ENCODE data around the gene PROZ. TPM values are rescaled to one million over a fixed set of nuclear protein-coding genes. Genes with fewer than 3 reads are reported as not detected.

Gene PROZ
- total RNA-seq, 1 donor from 2014 or later, result not detected

DNA sequence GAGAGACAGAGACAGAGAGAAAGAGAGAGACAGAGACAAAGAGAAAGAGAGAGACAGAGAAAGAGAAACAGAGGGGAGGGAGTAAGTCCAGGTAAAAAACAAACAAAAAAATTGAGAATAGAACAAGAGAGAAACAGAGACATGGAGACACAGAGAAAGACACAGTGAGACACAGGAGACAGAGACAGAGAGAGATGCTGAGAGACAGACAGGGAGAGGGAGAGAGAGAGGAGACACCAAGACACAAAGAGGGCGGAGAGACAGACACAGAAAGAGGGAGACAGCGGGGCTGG, 5.8 kb upstream of the PROZ start:
- Mint-ChIP-seq H3K9me3 (ENCODE audit: unreplicated experiment) (peaks cover 8% of the 10 kb centered on the region), H3K36me3 (ENCODE audit: low read depth, unreplicated experiment) (peaks cover 4% of the 10 kb centered on the region), H3K27me3 (ENCODE audit: low read depth, unreplicated experiment) (peaks cover 24% of the 10 kb centered on the region), H3K4me3 (ENCODE audit: unreplicated experiment) (peak overlapping the region; percentile 64), H3K27ac (ENCODE audit: unreplicated experiment) (peak overlapping the region; percentile 4), H3K4me1 (ENCODE audit: low read depth, unreplicated experiment) (peaks cover 11% of the 10 kb centered on the region)
- Histone ChIP-seq H3K9ac (ENCODE audit: low read length) (peak overlapping the region; percentile 77), H3K27me3 (ENCODE audit: insufficient read depth, low read length) (no peaks in the 10 kb centered on the region), H4K20me1 (ENCODE audit: insufficient read depth, low read length) (no peaks in the 10 kb centered on the region), H2AFZ (ENCODE audit: low read depth, low read length) (peak overlapping the region; percentile 90), H3K4me3 (ENCODE audit: insufficient read depth, low read depth, low read length) (peak overlapping the region; percentile 39), H3K27ac (ENCODE audit: low read depth, low read length) (no peak overlapping the region), H3K4me1 (ENCODE audit: insufficient read depth, low read length) (peaks cover 10% of the 10 kb centered on the region), H3K4me2 (ENCODE audit: low read length) (peak overlapping the region; percentile 89), H3K9me3 (ENCODE audit: insufficient read depth, low read depth, low read length) (no peaks in the 10 kb centered on the region), H3K79me2 (ENCODE audit: insufficient read depth, low read length) (no peaks in the 10 kb centered on the region), H3K36me3 (ENCODE audit: insufficient read depth, low read length) (no peaks in the 10 kb centered on the region)
- FAIRE-seq (no peak), DNase-seq (ENCODE audit: low read depth) (no peak)
- TF ChIP-seq CTCF (IDR thresholded peaks at IDR 0.05; ENCODE audit: insufficient read depth, low read depth, low read length), result no peak
- TF ChIP-seq EZH2 (IDR thresholded peaks at IDR 0.05; ENCODE audit: insufficient read depth, low read length), result no peak

DNA sequence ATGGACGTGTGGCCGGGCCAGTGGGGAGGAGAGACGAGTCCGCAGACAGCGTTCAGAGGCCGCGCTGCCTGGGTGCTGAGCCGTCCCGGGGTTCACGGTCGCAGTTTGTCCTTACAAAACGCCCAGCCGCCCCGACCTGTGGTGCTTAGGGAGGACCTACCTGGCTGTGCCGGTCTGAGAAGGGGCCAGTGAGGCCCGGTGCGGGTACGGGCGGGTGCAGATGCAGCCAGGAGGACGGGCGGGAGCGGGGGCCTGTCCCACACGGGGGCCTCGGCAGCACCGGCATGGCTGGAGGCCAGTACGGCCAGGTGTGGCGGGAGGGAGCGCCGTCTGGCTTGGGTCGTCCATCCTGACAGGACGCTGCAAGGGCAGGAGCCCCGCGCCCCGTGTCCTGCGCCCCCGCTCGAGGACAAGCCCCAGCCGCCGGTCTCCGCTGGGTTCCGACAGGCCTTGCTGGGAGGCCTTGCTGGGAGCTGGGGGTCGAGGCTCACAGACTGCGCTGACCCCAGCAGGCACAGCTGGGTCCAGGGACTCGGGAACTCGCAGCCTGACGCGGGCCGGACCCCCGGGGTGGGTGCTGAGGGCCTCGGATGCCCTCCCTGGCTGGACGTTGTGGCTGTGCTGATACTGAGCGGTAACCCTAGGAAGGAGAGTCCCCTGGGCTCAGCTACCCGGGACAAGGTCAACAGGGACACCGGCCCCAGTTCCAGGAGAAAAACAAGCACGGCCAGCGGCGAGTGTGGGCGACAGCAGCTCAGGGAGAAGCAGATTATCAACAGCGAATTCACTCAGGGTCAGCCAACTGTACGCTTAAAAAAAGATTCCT, 5.3 kb upstream of the PROZ start:
- H4K20me1 ChIP-seq (ENCODE audit: insufficient read depth, low read length), result no peaks in the 10 kb centered on the region
- H2AFZ ChIP-seq (ENCODE audit: low read depth, low read length), result peak overlapping the region; percentile 90
- Mint-ChIP-seq H3K36me3 (ENCODE audit: low read depth, unreplicated experiment) (peaks cover 4% of the 10 kb centered on the region), H3K27me3 (ENCODE audit: low read depth, unreplicated experiment) (peaks cover 22% of the 10 kb centered on the region), H3K4me1 (ENCODE audit: low read depth, unreplicated experiment) (peaks cover 11% of the 10 kb centered on the region), H3K4me3 (ENCODE audit: unreplicated experiment) (peak overlapping the region; percentile 71), H3K27ac (ENCODE audit: unreplicated experiment) (peak overlapping the region; percentile 50), H3K9me3 (ENCODE audit: unreplicated experiment) (peaks cover 8% of the 10 kb centered on the region)
- H3K9ac ChIP-seq (ENCODE audit: low read length), result peak overlapping the region; percentile 77
- peak overlapping the region; percentile 39 for H3K4me3 ChIP-seq (ENCODE audit: insufficient read depth, low read depth, low read length)
- H3K27me3 ChIP-seq (ENCODE audit: insufficient read depth, low read length), result no peaks in the 10 kb centered on the region
- DNase-seq (ENCODE audit: low read depth) (peak; percentile 22), FAIRE-seq (no peak)
- H3K79me2 ChIP-seq (ENCODE audit: insufficient read depth, low read length), result no peaks in the 10 kb centered on the region
- H3K4me2 ChIP-seq (ENCODE audit: low read length), result peak overlapping the region; percentile 89
- TF ChIP-seq CTCF (IDR thresholded peaks at IDR 0.05; ENCODE audit: insufficient read depth, low read depth, low read length) (no peak), EZH2 (IDR thresholded peaks at IDR 0.05; ENCODE audit: insufficient read depth, low read length) (no peak)
- peak overlapping the region; percentile 63 for H3K27ac ChIP-seq (ENCODE audit: low read depth, low read length)
- H3K4me1 ChIP-seq (ENCODE audit: insufficient read depth, low read length), result peaks cover 10% of the 10 kb centered on the region
- no peaks in the 10 kb centered on the region for H3K36me3 ChIP-seq (ENCODE audit: insufficient read depth, low read length)
- H3K9me3 ChIP-seq (ENCODE audit: insufficient read depth, low read depth, low read length), result no peaks in the 10 kb centered on the region

Measured in astrocyte (in vitro differentiated cells and primary cell).